Neural cell (in vitro differentiated cells): ENCODE data around the gene KCNK18.

Experiments used
- EP300 ChIP-seq: fragments of 450-650 bp; conservative IDR thresholded peaks from 2 replicates; pipeline ENCODE4 v1.6.1; 2014; ENCODE audit warnings: antibody characterized with exemption, mild to moderate bottlenecking, moderate library complexity; ENCODE audit not compliant: poor library complexity, severe bottlenecking
- POLR2AphosphoS5 ChIP-seq: IDR thresholded peaks from 2 replicates; pipeline ENCODE4 v1.6.1; 2012
- RAD21 ChIP-seq: fragments of 450-650 bp; conservative IDR thresholded peaks from 2 replicates; pipeline ENCODE4 v1.6.1; 2014; ENCODE audit warnings: antibody characterized with exemption, mild to moderate bottlenecking, moderate library complexity
- TF ChIP-seq, protein P1 (sequence below): fragments of 450-650 bp; IDR thresholded peaks from 2 replicates; pipeline ENCODE4 v1.5.1; 2014; ENCODE audit warnings: antibody characterized with exemption, mild to moderate bottlenecking, moderate library complexity; ENCODE audit not compliant: poor library complexity, severe bottlenecking

GRCh38 chr10:117221156-117221711 is 23.9 kb downstream of the KCNK18 start:
- TF ChIP-seq, protein P1, sequence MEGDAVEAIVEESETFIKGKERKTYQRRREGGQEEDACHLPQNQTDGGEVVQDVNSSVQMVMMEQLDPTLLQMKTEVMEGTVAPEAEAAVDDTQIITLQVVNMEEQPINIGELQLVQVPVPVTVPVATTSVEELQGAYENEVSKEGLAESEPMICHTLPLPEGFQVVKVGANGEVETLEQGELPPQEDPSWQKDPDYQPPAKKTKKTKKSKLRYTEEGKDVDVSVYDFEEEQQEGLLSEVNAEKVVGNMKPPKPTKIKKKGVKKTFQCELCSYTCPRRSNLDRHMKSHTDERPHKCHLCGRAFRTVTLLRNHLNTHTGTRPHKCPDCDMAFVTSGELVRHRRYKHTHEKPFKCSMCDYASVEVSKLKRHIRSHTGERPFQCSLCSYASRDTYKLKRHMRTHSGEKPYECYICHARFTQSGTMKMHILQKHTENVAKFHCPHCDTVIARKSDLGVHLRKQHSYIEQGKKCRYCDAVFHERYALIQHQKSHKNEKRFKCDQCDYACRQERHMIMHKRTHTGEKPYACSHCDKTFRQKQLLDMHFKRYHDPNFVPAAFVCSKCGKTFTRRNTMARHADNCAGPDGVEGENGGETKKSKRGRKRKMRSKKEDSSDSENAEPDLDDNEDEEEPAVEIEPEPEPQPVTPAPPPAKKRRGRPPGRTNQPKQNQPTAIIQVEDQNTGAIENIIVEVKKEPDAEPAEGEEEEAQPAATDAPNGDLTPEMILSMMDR: no peak
- TF ChIP-seq RAD21: no peak
- no peak for TF ChIP-seq EP300
- no peak for TF ChIP-seq POLR2AphosphoS5
